Thoracic aorta (tissue), 2 donors: ENCODE data around the gene NGDN. TPM values are rescaled to one million over a fixed set of nuclear protein-coding genes. Genes with fewer than 3 reads are reported as not detected.
A peak's percentile ranks its signal among the peaks of the same experiment; 100 is the strongest.
"Not testable (repeated sequence)": the region's sequence is repeated elsewhere in the genome, so short reads cannot be mapped to it uniquely, and the experiment has no call there.

Experiments
- ATAC-seq: fragments of 150-250 bp; one replicate; pipeline ENCODE4 v1.8.0; 2017; ENCODE audit warnings: low read depth; ENCODE audit not compliant: insufficient number of reproducible peaks, low FRiP score
- DNase-seq: peaks from one replicate; pipeline ENCODE4 v3.0.0-alpha.2; 2020; ENCODE audit warnings: low spot score
- H3K27ac ChIP-seq, 2 donors: fragments of 200-600 bp; sonication (generic); 1 replicate in 1 of 2; 2 replicates in 1 of 2; pipeline ENCODE4 v1.5.1; 2016; ENCODE audit warnings: mild to moderate bottlenecking in 2 of 2, moderate library complexity in 2 of 2
- H3K27me3 ChIP-seq: fragments of 200-600 bp; sonication (generic); replicated peaks from 2 replicates; pipeline ENCODE4 v1.6.0; 2016; ENCODE audit warnings: mild to moderate bottlenecking; ENCODE audit not compliant: insufficient read depth
- H3K36me3 ChIP-seq: fragments of 200-600 bp; sonication (generic); one replicate; pipeline ENCODE4 v1.5.1; 2016
- H3K4me1 ChIP-seq, 2 donors: fragments of 200-600 bp; sonication (generic); 1 replicate in 1 of 2; 2 replicates in 1 of 2; pipeline versions ENCODE4 v1.5.1 to v1.6.0; 2016; ENCODE audit warnings: low read depth in 2 of 2, mild to moderate bottlenecking in 1 of 2; ENCODE audit not compliant: control insufficient read depth in 1 of 2
- H3K4me3 ChIP-seq: fragments of 200-600 bp; sonication (generic); 2 replicates; pipeline ENCODE4 v1.5.1; 2016; ENCODE audit warnings: mild to moderate bottlenecking
- H3K9me3 ChIP-seq: fragments of 200-600 bp; sonication (generic); 2 replicates; pipeline ENCODE4 v1.5.1; 2016
- total RNA-seq, 2 donors: library from RNA; depleted of rRNA; stranded (reverse); fragments of >200 nt; gene quantifications; one replicate each; pipeline versions ENCODE4 v1.1.0 to v1.2.3, GENCODE V29; 2016
- TF ChIP-seq, protein P1 (sequence below): fragments of 200-600 bp; sonication (generic); IDR thresholded peaks from one replicate; pipeline ENCODE4 v1.5.1; 2019; ENCODE audit warnings: antibody characterized with exemption

NGDN gene, protein sequence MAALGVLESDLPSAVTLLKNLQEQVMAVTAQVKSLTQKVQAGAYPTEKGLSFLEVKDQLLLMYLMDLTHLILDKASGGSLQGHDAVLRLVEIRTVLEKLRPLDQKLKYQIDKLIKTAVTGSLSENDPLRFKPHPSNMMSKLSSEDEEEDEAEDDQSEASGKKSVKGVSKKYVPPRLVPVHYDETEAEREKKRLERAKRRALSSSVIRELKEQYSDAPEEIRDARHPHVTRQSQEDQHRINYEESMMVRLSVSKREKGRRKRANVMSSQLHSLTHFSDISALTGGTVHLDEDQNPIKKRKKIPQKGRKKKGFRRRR
- 10 to 100 TPM; 29.1 to 46.3 TPM for total RNA-seq

DNA sequence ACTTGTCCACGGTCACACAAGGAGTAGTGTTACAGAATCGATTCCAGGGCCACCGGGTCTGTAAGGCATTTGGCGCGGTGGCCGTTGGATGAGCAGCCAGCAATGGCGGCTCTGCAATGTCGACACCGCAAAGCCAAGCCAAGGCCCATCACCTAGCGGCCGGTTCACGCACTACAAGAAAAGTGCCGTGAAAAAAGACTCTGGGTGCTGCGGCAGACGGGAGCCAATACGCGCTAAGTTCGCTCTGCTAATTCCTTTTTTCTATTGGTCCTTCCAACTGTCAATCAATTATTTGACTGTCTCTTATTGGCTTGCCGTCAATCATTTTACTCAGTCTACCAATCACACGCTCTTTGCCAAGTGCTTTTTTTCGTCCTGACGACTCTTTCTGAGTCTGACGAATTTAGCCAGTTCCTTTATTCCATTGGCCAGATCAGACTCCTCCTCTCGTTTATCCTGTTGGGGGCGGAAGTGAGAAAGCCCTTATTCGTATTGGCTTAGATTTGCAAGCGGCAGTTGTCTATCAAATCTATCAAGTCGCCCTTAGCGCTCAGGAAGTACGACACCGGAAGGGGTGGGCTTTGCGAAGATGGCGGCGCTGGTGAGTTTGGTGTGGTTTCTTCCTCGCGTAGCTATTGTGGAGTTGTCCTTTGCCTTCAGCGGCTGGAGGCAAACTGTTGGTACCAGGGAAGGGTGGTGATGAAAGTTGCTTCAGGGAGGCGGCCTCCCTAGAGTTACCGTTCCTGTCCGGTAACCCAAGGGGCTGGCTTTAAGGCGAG, at the start of gene NGDN:
NGDN (plus strand) TSS at position 577 of the 779 bp plus-strand sequence; CDS start at position 590, 13 bp downstream.
- DNase-seq (peak; percentile 94), ATAC-seq (peak; percentile 100)
- peak within 1 kb of the TSS; percentile 79 to 89 for H3K27ac ChIP-seq

DNA sequence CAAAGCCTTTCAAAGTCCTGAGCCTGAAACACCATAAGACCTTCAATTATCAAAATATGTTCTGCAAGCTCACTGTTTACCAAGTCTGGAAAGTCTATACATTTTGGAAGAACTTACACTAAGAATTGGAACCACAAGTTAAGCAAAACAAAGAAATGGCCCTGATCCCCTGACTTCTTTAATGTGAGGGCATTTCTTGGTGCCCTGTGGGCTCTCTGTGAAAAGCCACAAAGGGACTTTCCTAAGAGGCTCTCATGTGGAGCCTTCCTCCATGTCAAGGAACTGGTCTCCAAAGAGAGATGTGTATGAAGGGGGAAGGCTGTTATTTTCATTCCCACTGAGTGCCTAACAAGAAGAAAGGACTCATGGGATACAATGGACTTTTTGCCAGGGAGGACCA, 47.9 kb upstream of the NGDN start:
- TF ChIP-seq, protein P1, sequence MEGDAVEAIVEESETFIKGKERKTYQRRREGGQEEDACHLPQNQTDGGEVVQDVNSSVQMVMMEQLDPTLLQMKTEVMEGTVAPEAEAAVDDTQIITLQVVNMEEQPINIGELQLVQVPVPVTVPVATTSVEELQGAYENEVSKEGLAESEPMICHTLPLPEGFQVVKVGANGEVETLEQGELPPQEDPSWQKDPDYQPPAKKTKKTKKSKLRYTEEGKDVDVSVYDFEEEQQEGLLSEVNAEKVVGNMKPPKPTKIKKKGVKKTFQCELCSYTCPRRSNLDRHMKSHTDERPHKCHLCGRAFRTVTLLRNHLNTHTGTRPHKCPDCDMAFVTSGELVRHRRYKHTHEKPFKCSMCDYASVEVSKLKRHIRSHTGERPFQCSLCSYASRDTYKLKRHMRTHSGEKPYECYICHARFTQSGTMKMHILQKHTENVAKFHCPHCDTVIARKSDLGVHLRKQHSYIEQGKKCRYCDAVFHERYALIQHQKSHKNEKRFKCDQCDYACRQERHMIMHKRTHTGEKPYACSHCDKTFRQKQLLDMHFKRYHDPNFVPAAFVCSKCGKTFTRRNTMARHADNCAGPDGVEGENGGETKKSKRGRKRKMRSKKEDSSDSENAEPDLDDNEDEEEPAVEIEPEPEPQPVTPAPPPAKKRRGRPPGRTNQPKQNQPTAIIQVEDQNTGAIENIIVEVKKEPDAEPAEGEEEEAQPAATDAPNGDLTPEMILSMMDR, result no peak
- H3K27ac ChIP-seq, result no peak overlapping the region
- no peaks in the 10 kb centered on the region for H3K27me3 ChIP-seq
- H3K9me3 ChIP-seq, result no peaks in the 10 kb centered on the region
- no peak overlapping the region for H3K4me3 ChIP-seq
- DNase-seq, result no peak
- ATAC-seq, result no peak
- H3K36me3 ChIP-seq, result no peaks in the 10 kb centered on the region
- no peaks in the 10 kb centered on the region for H3K4me1 ChIP-seq

More for the DNA sequence above, at the start of gene NGDN:
- Histone ChIP-seq H3K4me1 (peaks cover 6 to 13% of the 10 kb centered on the region in 2 donors), H3K27me3 (no peaks in the 10 kb centered on the region), H3K4me3 (peak within 1 kb of the TSS; percentile 94), H3K36me3 (peaks cover 28% of the 10 kb centered on the region), H3K9me3 (no peaks in the 10 kb centered on the region)
- TF ChIP-seq, protein P1, result peak; percentile 89

DNA sequence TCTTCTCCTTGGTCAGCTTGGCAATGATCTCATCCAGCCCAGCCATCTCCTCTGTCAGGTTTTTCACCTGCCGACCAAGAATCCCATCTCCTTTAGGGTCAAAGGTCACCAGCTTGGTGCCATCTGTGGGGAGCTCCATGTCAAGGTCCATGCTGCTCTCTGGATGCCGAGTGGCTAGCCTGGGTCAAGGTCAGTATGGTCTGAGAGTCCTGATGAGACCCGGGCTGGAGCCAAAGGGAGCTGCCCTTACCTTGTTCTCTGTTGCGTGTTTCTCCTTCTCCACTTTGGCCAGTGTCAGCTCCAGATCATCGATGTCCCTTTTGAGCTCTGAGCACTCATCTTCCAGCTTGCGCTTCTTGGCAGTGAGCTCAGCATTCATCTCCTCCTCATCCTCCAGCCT, 45.8 kb upstream of the NGDN start:
- Histone ChIP-seq H3K36me3 (no peaks in the 10 kb centered on the region), H3K4me1 (no peaks in the 10 kb centered on the region), H3K27me3 (no peaks in the 10 kb centered on the region), H3K9me3 (no peaks in the 10 kb centered on the region), H3K27ac (no peak overlapping the region), H3K4me3 (no peak overlapping the region)
- TF ChIP-seq, protein P1, result no peak
- DNase-seq (no peak), ATAC-seq (no peak)

DNA sequence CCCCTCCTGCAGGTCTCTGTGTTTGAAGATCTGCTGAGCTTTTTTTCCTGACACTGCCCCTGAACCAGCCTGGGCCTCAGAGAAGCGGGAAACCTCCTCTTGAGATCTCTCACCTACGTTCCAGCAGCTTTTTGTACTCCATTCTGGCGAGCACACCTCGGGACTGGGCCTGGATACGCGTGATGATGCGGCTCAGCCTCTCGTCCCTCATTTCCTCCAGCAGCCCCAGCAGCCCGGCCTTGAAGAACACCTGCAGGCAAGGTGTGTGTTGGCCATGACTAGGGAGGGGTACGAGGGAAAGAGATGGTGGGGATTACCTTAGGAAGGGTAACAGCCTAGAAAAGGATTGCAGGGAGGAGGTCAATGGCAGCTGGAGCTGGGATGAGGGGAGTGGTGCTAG, 44.3 kb upstream of the NGDN start:
- no peak overlapping the region for H3K27ac ChIP-seq
- no peaks in the 10 kb centered on the region for H3K4me1 ChIP-seq
- no peaks in the 10 kb centered on the region for H3K27me3 ChIP-seq
- no peak for DNase-seq
- TF ChIP-seq, protein P1, result no peak
- no peaks in the 10 kb centered on the region for H3K36me3 ChIP-seq
- no peaks in the 10 kb centered on the region for H3K9me3 ChIP-seq
- no peak for ATAC-seq
- no peak overlapping the region for H3K4me3 ChIP-seq

DNA sequence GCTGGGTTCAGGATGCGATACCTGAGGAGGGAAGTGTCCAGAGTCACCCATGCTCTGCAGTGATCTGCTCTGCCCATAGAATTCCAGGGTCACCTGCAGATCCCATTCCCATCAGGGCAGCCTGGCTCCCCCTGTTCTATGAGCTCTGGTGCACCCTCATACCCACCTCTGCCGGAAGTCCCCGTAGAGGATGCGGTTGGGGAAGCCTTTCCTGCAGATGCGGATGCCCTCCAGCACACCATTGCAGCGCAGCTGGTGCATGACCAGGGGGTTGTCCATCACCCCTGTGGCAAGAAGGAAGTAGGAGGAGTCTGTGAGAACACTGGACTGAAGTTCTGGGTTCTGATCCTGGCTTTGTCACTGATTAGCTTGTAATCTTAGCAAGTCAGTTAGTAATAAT, 43.7 kb upstream of the NGDN start:
- H3K27ac ChIP-seq, DNase-seq, H3K36me3 ChIP-seq, H3K4me3 ChIP-seq, H3K4me1 ChIP-seq, H3K27me3 ChIP-seq, H3K9me3 ChIP-seq, ATAC-seq: not testable (repeated sequence)
